Parathyroid adenoma (tissue), 2 donors: ENCODE data around the gene GRIN3A.

Experiments used
- H2AFZ ChIP-seq: fragments of 300-600 bp; sonication (generic); one replicate; pipeline ENCODE4 v1.7.0; 2017; ENCODE audit warnings: antibody characterized with exemption, mild to moderate bottlenecking
- H3K27ac ChIP-seq: fragments of 300-600 bp; sonication (generic); one replicate; pipeline ENCODE4 v1.7.0; 2017
- H3K27me3 ChIP-seq: fragments of 300-600 bp; sonication (generic); one replicate; pipeline ENCODE4 v1.7.0; 2017; ENCODE audit warnings: low read length; ENCODE audit not compliant: control insufficient read depth, insufficient read depth
- H3K36me3 ChIP-seq: fragments of 300-600 bp; sonication (generic); one replicate; pipeline ENCODE4 v1.7.0; 2017; ENCODE audit warnings: low read length; ENCODE audit not compliant: control insufficient read depth, insufficient read depth
- H3K4me1 ChIP-seq: fragments of 300-600 bp; sonication (generic); one replicate; pipeline ENCODE4 v1.7.0; 2017; ENCODE audit warnings: control low read depth
- H3K4me2 ChIP-seq: fragments of 300-600 bp; sonication (generic); one replicate; pipeline ENCODE4 v1.7.0; 2017; ENCODE audit warnings: low read length
- H3K4me3 ChIP-seq: fragments of 300-600 bp; sonication (generic); one replicate; pipeline ENCODE4 v1.7.0; 2017; ENCODE audit warnings: low read depth, low read length
- H3K79me2 ChIP-seq: fragments of 300-600 bp; sonication (generic); one replicate; pipeline ENCODE4 v1.7.0; 2017; ENCODE audit warnings: control low read depth
- H3K9ac ChIP-seq: fragments of 300-600 bp; sonication (generic); one replicate; pipeline ENCODE4 v1.7.0; 2017; ENCODE audit warnings: mild to moderate bottlenecking
- H3K9me3 ChIP-seq: fragments of 300-600 bp; sonication (generic); one replicate; pipeline ENCODE4 v1.7.0; 2017; ENCODE audit warnings: low read length; ENCODE audit not compliant: control insufficient read depth
- CTCF ChIP-seq: fragments of 300-600 bp; sonication (generic); IDR thresholded peaks from one replicate; pipeline ENCODE4 v1.7.0; 2017; ENCODE audit warnings: antibody characterized with exemption, mild to moderate bottlenecking
- donor health status: primary hyperparathyroidism.

GRIN3A gene

GRCh38 chr9:101668421-101668820, 70.0 kb downstream of the GRIN3A start:
- no peak overlapping the region for H3K4me3 ChIP-seq
- no peaks in the 10 kb centered on the region for H3K36me3 ChIP-seq
- H2AFZ ChIP-seq = no peak overlapping the region
- H3K79me2 ChIP-seq = no peaks in the 10 kb centered on the region
- TF ChIP-seq CTCF = no peak
- H3K4me1 ChIP-seq = no peaks in the 10 kb centered on the region
- H3K27ac ChIP-seq = no peak overlapping the region
- no peaks in the 10 kb centered on the region for H3K27me3 ChIP-seq
- no peak overlapping the region for H3K4me2 ChIP-seq
- no peak overlapping the region for H3K9ac ChIP-seq
- H3K9me3 ChIP-seq = no peaks in the 10 kb centered on the region

- Histone ChIP-seq H3K36me3 (no peaks in the 10 kb centered on the region), H3K4me3 (no peak overlapping the region), H3K4me2 (no peak overlapping the region), H3K79me2 (no peaks in the 10 kb centered on the region), H3K4me1 (no peaks in the 10 kb centered on the region), H3K9ac (no peak overlapping the region), H2AFZ (no peak overlapping the region), H3K9me3 (no peaks in the 10 kb centered on the region), H3K27me3 (no peaks in the 10 kb centered on the region), H3K27ac (no peak overlapping the region)
- TF ChIP-seq CTCF = no peak
Measured at GRCh38 chr9:101664453-101664852, 74.0 kb downstream of the GRIN3A start.

DNA sequence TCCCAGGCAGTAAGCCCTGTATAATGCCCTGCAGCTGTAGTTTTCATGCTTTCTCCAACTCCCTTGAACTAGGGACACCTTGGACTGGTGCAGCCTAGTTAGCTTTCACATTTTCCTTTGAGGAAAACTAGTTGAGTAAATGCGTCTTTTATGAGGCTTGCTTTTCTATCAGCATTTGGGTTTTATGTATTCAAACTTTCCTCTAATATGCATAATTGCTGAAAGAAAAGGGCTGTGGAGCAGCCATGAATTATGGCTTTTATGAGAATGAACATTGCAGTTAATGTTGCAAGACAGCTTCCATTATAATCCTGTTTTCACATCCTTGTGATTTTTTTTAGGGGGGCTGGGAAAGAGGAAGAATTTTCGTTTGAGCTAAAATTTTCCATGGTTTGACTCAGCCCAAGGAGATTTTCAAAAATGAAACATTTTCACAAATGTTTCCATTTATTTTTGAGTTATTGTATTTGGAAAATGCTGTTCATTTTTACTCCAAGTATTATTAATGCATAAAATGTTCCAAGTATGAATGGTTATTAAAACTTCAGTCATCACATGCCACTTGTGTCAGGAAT, 85.8 kb downstream of the GRIN3A start:
- Histone ChIP-seq H3K36me3 (no peaks in the 10 kb centered on the region), H3K4me1 (no peaks in the 10 kb centered on the region), H3K9ac (no peak overlapping the region), H3K4me2 (no peak overlapping the region), H3K27me3 (no peaks in the 10 kb centered on the region), H3K9me3 (no peaks in the 10 kb centered on the region), H3K27ac (no peak overlapping the region), H3K79me2 (no peaks in the 10 kb centered on the region), H3K4me3 (no peak overlapping the region), H2AFZ (no peak overlapping the region)
- TF ChIP-seq CTCF = no peak

DNA sequence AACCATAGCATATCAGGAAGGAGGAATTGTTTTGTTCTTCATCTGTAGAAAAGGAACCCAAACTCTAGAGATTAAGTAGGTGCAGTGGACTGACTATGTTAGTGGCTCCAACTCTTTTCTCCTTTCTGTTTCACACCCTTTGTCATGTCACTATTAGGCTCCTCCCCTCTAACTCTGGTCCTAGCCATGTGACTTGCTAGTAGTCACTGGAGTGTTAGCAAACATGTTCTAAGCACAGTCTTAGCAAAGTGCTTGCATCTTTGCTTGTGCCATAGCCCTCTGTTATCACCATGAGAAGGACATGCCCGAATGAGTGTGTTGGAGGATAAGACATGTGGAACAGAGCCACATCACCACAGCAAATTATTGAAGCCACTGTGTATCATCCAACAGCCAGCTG, 88.3 kb downstream of the GRIN3A start:
- no peaks in the 10 kb centered on the region for H3K36me3 ChIP-seq
- H3K9me3 ChIP-seq = no peaks in the 10 kb centered on the region
- H3K4me1 ChIP-seq = no peaks in the 10 kb centered on the region
- no peak overlapping the region for H3K4me2 ChIP-seq
- no peak overlapping the region for H3K4me3 ChIP-seq
- H3K27ac ChIP-seq = no peak overlapping the region
- no peaks in the 10 kb centered on the region for H3K27me3 ChIP-seq
- H3K9ac ChIP-seq = no peak overlapping the region
- no peak for TF ChIP-seq CTCF
- H2AFZ ChIP-seq = no peak overlapping the region
- no peaks in the 10 kb centered on the region for H3K79me2 ChIP-seq

- Histone ChIP-seq H3K4me2 (no peak overlapping the region), H3K9ac (no peak overlapping the region), H3K4me3 (no peak overlapping the region), H3K27me3 (no peaks in the 10 kb centered on the region), H2AFZ (no peak overlapping the region), H3K27ac (no peak overlapping the region), H3K9me3 (no peaks in the 10 kb centered on the region), H3K36me3 (no peaks in the 10 kb centered on the region), H3K79me2 (no peaks in the 10 kb centered on the region), H3K4me1 (no peaks in the 10 kb centered on the region)
- no peak for TF ChIP-seq CTCF
Measured at GRCh38 chr9:101648493-101648892, 90.0 kb downstream of the GRIN3A start.
